K562 (cell line): Measurements from ENCODE around the gene NR2F1. TPM values are rescaled to one million over a fixed set of nuclear protein-coding genes. Genes with fewer than 3 reads are reported as not detected.

Experiments used
- ATAC-seq: fragments of 200-7000 bp; cut with Tn5 transposase; 3 replicates; pipeline ENCODE4 v1.9.1; 2020; ENCODE audit warnings: moderate library complexity
- BruUV-seq: library from RNA; stranded (reverse); fragments of 400-500 nt; replicated peaks from 2 replicates; lab custom pipeline; 2021; lab: Mats Ljungman, UMichigan
- CTCF ChIA-PET: fragments of 300-600 bp; formaldehyde crosslinking; extraction: SDS; loops from one replicate; lab custom pipeline; 2021; ENCODE audit warnings: low intra/inter-chr PET ratio; lab: Yijun Ruan, JAX
- POLR2A ChIA-PET: fragments of 300-600, 350-650 bp; sonication (Branson Sonifier 250); formaldehyde crosslinking; extraction: SDS; loops from one replicate; lab custom pipeline; 2021; ENCODE audit warnings: antibody characterized with exemption, inconsistent platforms; lab: Yijun Ruan, JAX
- DNase-seq, 4 experiments: peaks; one replicate each; pipeline versions ENCODE4 v3.0.0 to v3.0.0-alpha.2; 2011 to 2018; ENCODE audit warnings: low spot score in 3 of 4, mixed read lengths in 3 of 4; ENCODE audit errors: extremely low read depth in 1 of 4
- FAIRE-seq: peaks from 2 replicates; lab custom pipeline; 2011; peaks lifted over from hg19 to GRCh38; lab: Jason Lieb, UNC
- H2AFZ ChIP-seq: 2 replicates; pipeline ENCODE4 v1.6.0; 2011; ENCODE audit warnings: low read depth, low read length, control low read depth, inconsistent platforms
- H3K27ac ChIP-seq: fragments of 200-600 bp; 3 replicates; pipeline ENCODE4 v1.8.0; 2011; ENCODE audit warnings: low read depth, mild to moderate bottlenecking, control low read depth, inconsistent platforms, low read length, moderate library complexity, mixed read lengths; ENCODE audit errors: extremely low read depth
- H3K27me3 ChIP-seq, 2 experiments: fragments of 300-600 bp in 1 of 2; 2 replicates in 1 of 2; 3 replicates in 1 of 2; pipeline versions ENCODE4 v1.6.0 to v1.8.0; 2011; ENCODE audit warnings: inconsistent platforms in 2 of 2, low read length in 2 of 2, mild to moderate bottlenecking in 1 of 2, mixed read lengths in 1 of 2, moderate library complexity in 1 of 2; ENCODE audit not compliant: control insufficient read depth in 2 of 2, insufficient read depth in 2 of 2
- H3K36me3 ChIP-seq: fragments of 300-600 bp; 3 replicates; pipeline ENCODE4 v1.8.0; 2011; ENCODE audit warnings: mild to moderate bottlenecking, low read length, inconsistent platforms; ENCODE audit not compliant: control insufficient read depth, insufficient read depth
- H3K4me1 ChIP-seq, 2 experiments: fragments of 200-600 bp in 1 of 2; replicated peaks in 1 of 2; 2 replicates in 1 of 2; 3 replicates in 1 of 2; pipeline versions ENCODE4 v1.5.1 to v1.8.0; 2011; ENCODE audit warnings: inconsistent platforms in 2 of 2, low read length in 2 of 2, mild to moderate bottlenecking in 1 of 2, mixed read lengths in 1 of 2, moderate library complexity in 1 of 2; ENCODE audit not compliant: control insufficient read depth in 2 of 2, insufficient read depth in 2 of 2
- H3K4me2 ChIP-seq: 2 replicates; pipeline ENCODE4 v1.6.1; 2011; ENCODE audit warnings: low read length, control low read depth, inconsistent platforms, mixed read lengths; ENCODE audit not compliant: insufficient read depth
- H3K4me3 ChIP-seq: fragments of 200-600 bp; sonication (generic), shearing (Covaris generic); 2 replicates; pipeline ENCODE4 v1.5.1; 2016; ENCODE audit warnings: control low read depth, inconsistent platforms
- H3K79me2 ChIP-seq: fragments of 200-600 bp; 3 replicates; pipeline ENCODE4 v1.8.0; 2011; ENCODE audit warnings: low read length, inconsistent platforms; ENCODE audit not compliant: control insufficient read depth, insufficient read depth
- H3K9ac ChIP-seq, 2 experiments: 2 replicates each; pipeline versions ENCODE4 v1.6.0 to v1.6.1; 2011; ENCODE audit warnings: low read depth in 2 of 2, low read length in 2 of 2, control low read depth in 1 of 2, inconsistent platforms in 1 of 2, mild to moderate bottlenecking in 1 of 2, mixed read lengths in 1 of 2; ENCODE audit not compliant: insufficient read depth in 1 of 2
- H3K9me1 ChIP-seq: one replicate; pipeline ENCODE4 v1.6.0; 2011; ENCODE audit warnings: inconsistent platforms, mild to moderate bottlenecking, low read length, moderate library complexity; ENCODE audit not compliant: control insufficient read depth, insufficient read depth
- H3K9me3 ChIP-seq: replicated peaks from 2 replicates; pipeline ENCODE4 v1.5.1; 2011; ENCODE audit warnings: low read depth, low read length, inconsistent platforms; ENCODE audit not compliant: control insufficient read depth, insufficient read depth
- H4K20me1 ChIP-seq: replicated peaks from 2 replicates; pipeline ENCODE4 v1.6.1; 2011; ENCODE audit warnings: low read length, inconsistent platforms, mixed read lengths; ENCODE audit not compliant: control insufficient read depth, insufficient read depth
- CEBPG ChIP-seq, 3 experiments: fragments of 200-800 bp in 1 of 3; sonication (Bioruptor generic) in 1 of 3; sonication (generic) in 1 of 3; formaldehyde crosslinking in 1 of 3; IDR thresholded peaks in 2 of 3; conservative IDR thresholded peaks in 1 of 3; 2 replicates each; pipeline versions ENCODE4 v1.6.1 to v1.8.0; 2016 to 2022; ENCODE audit warnings: missing compliant biosample characterization in 2 of 3, missing genetic modification characterization in 2 of 3, mild to moderate bottlenecking in 1 of 3, missing genetic modification reagents in 1 of 3
- ESRRA ChIP-seq: fragments of 450-650 bp; IDR thresholded peaks from 2 replicates; pipeline ENCODE4 v1.6.1; 2014; ENCODE audit warnings: low read depth, mild to moderate bottlenecking, moderate library complexity, borderline replicate concordance
- HDAC8 ChIP-seq: fragments of 450-650 bp; IDR thresholded peaks from 2 replicates; pipeline ENCODE4 v1.6.1; 2016; ENCODE audit warnings: mild to moderate bottlenecking, missing genetic modification characterization, moderate library complexity, missing compliant biosample characterization
- KLF1 ChIP-seq: fragments of 450-650 bp; IDR thresholded peaks from 2 replicates; pipeline ENCODE4 v1.6.1; 2016; ENCODE audit warnings: missing genetic modification characterization, missing compliant biosample characterization
- KLF10 ChIP-seq: fragments of 250-450 bp; sonication (Bioruptor Pico); IDR thresholded peaks from 2 replicates; pipeline ENCODE4 v1.6.1; 2021; ENCODE audit warnings: matching md5 sums
- KLF6 ChIP-seq: fragments of 250-450 bp; sonication (Bioruptor Pico); IDR thresholded peaks from 2 replicates; pipeline ENCODE4 v1.4.0; 2020; ENCODE audit warnings: mild to moderate bottlenecking, moderate library complexity, borderline replicate concordance
- PTBP1 ChIP-seq: fragments of 200-400 bp; formaldehyde crosslinking; IDR thresholded peaks from 2 replicates; pipeline ENCODE4 v1.6.1; 2017; ENCODE audit warnings: low read depth, low read length
- RHOXF2B ChIP-seq: fragments of 250-450 bp; sonication (Bioruptor Pico); conservative IDR thresholded peaks from 2 replicates; pipeline ENCODE4 v1.5.1; 2021
- SP1 ChIP-seq: sonication (generic); formaldehyde crosslinking; IDR thresholded peaks from 2 replicates; pipeline ENCODE4 v1.8.1; 2022; ENCODE audit warnings: mild to moderate bottlenecking, missing genetic modification reagents
- TAF15 ChIP-seq: fragments of 200-400 bp; formaldehyde crosslinking; IDR thresholded peaks from 2 replicates; pipeline ENCODE4 v1.6.1; 2017; ENCODE audit warnings: mild to moderate bottlenecking, low read depth, low read length, moderate library complexity
- ZMIZ1 ChIP-seq, 2 experiments: fragments of 150-350 bp in 1 of 2; IDR thresholded peaks; 2 replicates each; pipeline ENCODE4 v1.6.1; 2012 to 2016; ENCODE audit warnings: low read depth in 2 of 2, low read length in 2 of 2, mild to moderate bottlenecking in 1 of 2, moderate library complexity in 1 of 2
- ZNF175 ChIP-seq: fragments of 200-800 bp; sonication (Bioruptor generic); IDR thresholded peaks from 2 replicates; pipeline ENCODE4 v1.6.1; 2016; ENCODE audit warnings: low read depth, mild to moderate bottlenecking, missing genetic modification characterization, missing compliant biosample characterization
- ZNF644 ChIP-seq: fragments of 200-800 bp; sonication (Bioruptor generic); IDR thresholded peaks from 2 replicates; pipeline ENCODE4 v1.6.1; 2016; ENCODE audit warnings: low read depth, missing genetic modification characterization, missing compliant biosample characterization
- WGBS: fragments of 100-300 bp; shearing (Covaris generic); methylation state at CpG from one replicate; pipeline ENCODE4 v1.1.6; 2016; ENCODE audit warnings: low coverage, mixed read lengths; ENCODE audit not compliant: insufficient coverage; ENCODE audit errors: missing lambda C conversion rate; 5-methylcytosine and 5-hydroxymethylcytosine counted together
- in situ Hi-C: fragments of 300-500 bp; cut with MboI; formaldehyde crosslinking; loops from 4 replicates; pipeline ENCODE4 v1.15.0; 2018; ENCODE audit warnings: inconsistent platforms, mixed read lengths
- intact Hi-C: fragments of 100-400 bp; cut with micrococcal nuclease; formaldehyde crosslinking; loops from 2 replicates; pipeline ENCODE4 v1.14.2; 2022
- polyA plus RNA-seq, 8 experiments: library from polyadenylated mRNA; depleted of rRNA in 4 of 8; stranded (reverse) in 5 of 8; unstranded in 3 of 8; fragments of >200 nt; fragmentation: Nextera tagmentation in 2 of 8; fragmentation: Illumina TruSeq in 1 of 8; extraction: Ambion mirVana in 2 of 8; extraction: Trizol in 1 of 8; gene quantifications; 2 replicates each; pipeline versions ENCODE4 v1.2.1 to v1.2.3, GENCODE V29; 2011 to 2014; ENCODE audit warnings: inconsistent platforms in 1 of 8, missing spikeins in 1 of 8
- total RNA-seq, 7 experiments: library from RNA; depleted of rRNA in 6 of 7; stranded (reverse); fragments of >200 nt in 6 of 7; fragmentation: Illumina TruSeq in 2 of 7; extraction: Trizol in 2 of 7; gene quantifications; 2 replicates each; pipeline versions ENCODE4 v1.2.1 to v1.2.3, GENCODE V29; 2011 to 2021; ENCODE audit warnings: low replicate concordance in 1 of 7

Gene NR2F1
- total and polyA plus RNA-seq, 9 of the 15 experiments (the other 6 are each of a cell fraction or from before 2014, with no cell fraction given), result 0.18 TPM; not detected in 8

DNA sequence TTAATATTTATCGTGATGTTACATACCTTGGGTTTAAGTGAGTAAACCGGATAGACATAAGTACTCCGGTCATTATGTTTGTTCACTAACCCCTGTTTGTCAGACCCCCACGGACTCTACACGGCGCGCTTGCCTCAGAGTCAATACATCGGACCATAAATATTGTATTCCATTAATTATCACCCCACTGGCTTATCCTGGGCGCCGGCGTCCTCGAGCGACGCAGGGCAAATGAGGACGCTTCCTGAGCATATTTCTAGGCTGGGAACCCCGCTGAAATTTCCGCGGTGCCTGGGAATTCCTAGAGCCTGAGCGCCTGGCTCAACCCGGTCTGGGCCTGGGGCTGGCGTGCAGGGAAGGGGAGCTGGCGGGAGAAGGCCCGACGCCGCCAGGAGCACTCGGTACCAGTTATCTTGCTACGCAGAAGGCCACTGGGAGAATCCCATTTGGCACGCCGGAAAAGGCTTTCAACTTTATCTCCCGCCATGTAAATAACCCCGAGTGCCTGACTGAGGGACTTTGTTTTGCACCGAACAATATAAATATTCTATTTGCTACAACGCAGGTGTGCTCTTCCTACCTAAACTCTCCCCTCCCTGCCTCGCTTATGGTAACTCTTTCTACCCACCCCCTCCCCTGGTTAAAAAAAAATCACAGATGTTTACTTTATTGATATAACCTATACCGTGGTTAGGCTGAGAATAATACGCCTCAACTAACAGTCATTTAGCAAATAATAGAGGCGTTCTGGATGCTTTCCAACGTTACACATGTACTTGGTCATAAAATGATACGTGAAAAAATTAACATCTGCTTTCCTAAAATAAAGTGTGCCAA is 19.4 kb downstream of the NR2F1 start:
- no peak overlapping the region for H3K9ac ChIP-seq
- no peaks in the 10 kb centered on the region for H3K4me1 ChIP-seq
- no TSS peak for BruUV-seq
- intact Hi-C loops, result no loop called here
- in situ Hi-C loops, result no loop called here
- no peaks in the 10 kb centered on the region for H3K9me3 ChIP-seq
- H3K9me1 ChIP-seq, result no peaks in the 10 kb centered on the region
- H3K36me3 ChIP-seq, result no peaks in the 10 kb centered on the region
- DNase-seq (no peak), ATAC-seq (no peak), FAIRE-seq (no peak)
- H3K79me2 ChIP-seq, result no peaks in the 10 kb centered on the region
- no peak overlapping the region for H3K4me2 ChIP-seq
- no peaks in the 10 kb centered on the region for H4K20me1 ChIP-seq
- CTCF ChIA-PET, result no interaction called here
- WGBS, result 6% methylated on average over 34 of the region's 39 CpGs
- H3K4me3 ChIP-seq, result no peak overlapping the region
- peaks cover 3 to 12% of the 10 kb centered on the region in 2 experiments; a peak in 3 of 5 replicates for H3K27me3 ChIP-seq
- POLR2A ChIA-PET, result no interaction called here
- H2AFZ ChIP-seq, result no peak overlapping the region
- no peak overlapping the region for H3K27ac ChIP-seq
- TF ChIP-seq PTBP1 (no peak), ESRRA (no peak), ZNF644 (tag) (no peak), ZMIZ1 (IDR thresholded peaks at IDR 0.05; ENCODE audit: low read depth in 2 of 2, low read length in 2 of 2) (no peak), SP1 (CRISPR knock-in tag) (no peak), ZNF175 (CRISPR knock-in tag) (no peak), KLF1 (tag) (no peak), RHOXF2B (CRISPR knock-in tag) (no peak), TAF15 (no peak), KLF6 (CRISPR knock-in tag) (no peak), KLF10 (no peak), CEBPG (CRISPR knock-in tag; IDR thresholded peaks at IDR 0.05) (no peak), CEBPG (tag; conservative IDR thresholded peaks at IDR 0.05 in 1 of 2, IDR thresholded peaks at IDR 0.05 in 1 of 2) (no peak), HDAC8 (tag) (no peak)
